Measurements from ENCODE around the gene LY6G5C. TPM values are rescaled to one million over a fixed set of nuclear protein-coding genes. Genes with fewer than 3 reads are reported as not detected.

Gene LY6G5C
- total and polyA plus RNA-seq, 9 of the 15 experiments (the other 6 are each of a cell fraction or from before 2014, with no cell fraction given), result 0.10 to 0.67 (median 0.46) TPM; not detected in 4

DNA sequence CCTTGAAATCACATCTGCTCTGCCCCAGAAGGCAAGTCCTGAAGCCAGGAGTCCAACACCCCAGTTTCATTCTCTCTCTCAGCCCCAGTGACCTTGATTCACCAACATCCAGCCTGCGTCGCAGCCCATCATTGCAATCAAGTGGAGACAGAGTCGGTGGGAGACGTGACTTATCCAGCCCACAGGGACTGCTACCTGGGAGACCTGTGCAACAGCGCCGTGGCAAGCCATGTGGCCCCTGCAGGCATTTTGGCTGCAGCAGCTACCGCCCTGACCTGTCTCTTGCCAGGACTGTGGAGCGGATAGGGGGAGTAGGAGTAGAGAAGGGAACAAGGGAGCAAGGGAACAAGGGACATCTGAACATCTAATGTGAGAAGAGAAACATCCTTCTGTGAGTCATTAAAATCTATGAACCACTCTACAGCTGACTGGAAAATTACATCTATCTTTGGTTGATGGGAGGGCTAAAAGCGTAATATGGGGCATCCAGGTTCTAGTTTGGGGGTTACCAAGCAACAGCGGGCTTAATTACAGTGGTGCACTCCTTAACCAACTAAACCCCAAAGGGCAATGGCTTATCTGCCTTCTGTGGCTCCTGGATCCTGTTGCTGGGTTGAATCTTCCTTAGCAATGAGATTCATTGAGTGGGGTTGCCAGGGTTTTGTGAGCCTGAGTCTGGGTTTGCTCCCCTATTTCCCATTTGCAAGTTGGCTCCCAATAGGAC is 36.8 kb upstream of the LY6G5C start (continued):
- TF ChIP-seq, protein P1, sequence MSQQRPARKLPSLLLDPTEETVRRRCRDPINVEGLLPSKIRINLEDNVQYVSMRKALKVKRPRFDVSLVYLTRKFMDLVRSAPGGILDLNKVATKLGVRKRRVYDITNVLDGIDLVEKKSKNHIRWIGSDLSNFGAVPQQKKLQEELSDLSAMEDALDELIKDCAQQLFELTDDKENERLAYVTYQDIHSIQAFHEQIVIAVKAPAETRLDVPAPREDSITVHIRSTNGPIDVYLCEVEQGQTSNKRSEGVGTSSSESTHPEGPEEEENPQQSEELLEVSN (IDR thresholded peaks at IDR 0.05; ENCODE audit: borderline replicate concordance in 1 of 2, extremely low read depth in 1 of 2, insufficient read depth in 1 of 2, insufficient read length in 1 of 2, low read depth in 1 of 2, low read length in 1 of 2, poor library complexity in 1 of 2, severe bottlenecking in 1 of 2), result peak; percentile 14 to 47
- TF ChIP-seq BDP1 (IDR thresholded peaks at IDR 0.05; ENCODE audit: insufficient read depth, insufficient read length) (no peak), SRF (CRISPR knock-in tag; IDR thresholded peaks at IDR 0.05) (peak in 1 of 2 experiments; percentile 88; a peak in 1 of 4 replicates), KHSRP (IDR thresholded peaks at IDR 0.05) (no peak), ZKSCAN3 (CRISPR knock-in tag; IDR thresholded peaks at IDR 0.05) (no peak), ILK (tag; IDR thresholded peaks at IDR 0.05; ENCODE audit: borderline replicate concordance, low read depth) (no peak), NFYB (IDR thresholded peaks at IDR 0.05; ENCODE audit: extremely low read depth, insufficient read length) (no peak), TCF3 (CRISPR knock-in tag; IDR thresholded peaks at IDR 0.05) (peak; percentile 17; the same call in 1 of the 2 replicates), ZBTB40 (IDR thresholded peaks at IDR 0.05) (peak; percentile 33; the same call in 1 of the 2 replicates), ZBTB40 (CRISPR knock-in tag; IDR thresholded peaks at IDR 0.05) (no peak), ZBTB12 (CRISPR knock-in tag; IDR thresholded peaks at IDR 0.05) (no peak)
- TF ChIP-seq, protein P2, sequence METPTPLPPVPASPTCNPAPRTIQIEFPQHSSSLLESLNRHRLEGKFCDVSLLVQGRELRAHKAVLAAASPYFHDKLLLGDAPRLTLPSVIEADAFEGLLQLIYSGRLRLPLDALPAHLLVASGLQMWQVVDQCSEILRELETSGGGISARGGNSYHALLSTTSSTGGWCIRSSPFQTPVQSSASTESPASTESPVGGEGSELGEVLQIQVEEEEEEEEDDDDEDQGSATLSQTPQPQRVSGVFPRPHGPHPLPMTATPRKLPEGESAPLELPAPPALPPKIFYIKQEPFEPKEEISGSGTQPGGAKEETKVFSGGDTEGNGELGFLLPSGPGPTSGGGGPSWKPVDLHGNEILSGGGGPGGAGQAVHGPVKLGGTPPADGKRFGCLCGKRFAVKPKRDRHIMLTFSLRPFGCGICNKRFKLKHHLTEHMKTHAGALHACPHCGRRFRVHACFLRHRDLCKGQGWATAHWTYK (CRISPR knock-in tag; IDR thresholded peaks at IDR 0.05), result no peak
